Mucosa of rectum (tissue), 2 donors: Measurements from ENCODE around the gene STXBP4.

Experiments used
- H3K27ac ChIP-seq, 2 donors: one replicate each; pipeline ENCODE4 v1.7.0; 2013; ENCODE audit warnings: inconsistent platforms in 2 of 2, low read depth in 2 of 2, low read length in 2 of 2
- H3K27me3 ChIP-seq, 2 donors: one replicate each; pipeline ENCODE4 v1.7.0; 2013; ENCODE audit warnings: low read length in 2 of 2; ENCODE audit not compliant: control insufficient read depth in 2 of 2, insufficient read depth in 2 of 2
- H3K36me3 ChIP-seq, 2 donors: one replicate each; pipeline ENCODE4 v1.7.0; 2013; ENCODE audit warnings: low read length in 2 of 2; ENCODE audit not compliant: control insufficient read depth in 2 of 2, insufficient read depth in 2 of 2
- H3K4me1 ChIP-seq, 2 donors: one replicate each; pipeline ENCODE4 v1.7.0; 2013; ENCODE audit warnings: low read length in 2 of 2, mild to moderate bottlenecking in 1 of 2; ENCODE audit not compliant: control insufficient read depth in 2 of 2, insufficient read depth in 2 of 2
- H3K4me3 ChIP-seq, 2 donors: one replicate each; pipeline ENCODE4 v1.7.0; 2013; ENCODE audit warnings: low read length in 2 of 2
- H3K9ac ChIP-seq, 2 donors: one replicate each; pipeline ENCODE4 v1.7.0; 2013; ENCODE audit warnings: low read length in 2 of 2, low read depth in 1 of 2, mild to moderate bottlenecking in 1 of 2
- H3K9me3 ChIP-seq, 2 donors: one replicate each; pipeline ENCODE4 v1.7.0; 2013; ENCODE audit warnings: low read length in 2 of 2; ENCODE audit not compliant: control insufficient read depth in 2 of 2
- donor health status: healthy.
- donor health status: Normal muscosa, but diverticular disease.

Gene STXBP4

DNA sequence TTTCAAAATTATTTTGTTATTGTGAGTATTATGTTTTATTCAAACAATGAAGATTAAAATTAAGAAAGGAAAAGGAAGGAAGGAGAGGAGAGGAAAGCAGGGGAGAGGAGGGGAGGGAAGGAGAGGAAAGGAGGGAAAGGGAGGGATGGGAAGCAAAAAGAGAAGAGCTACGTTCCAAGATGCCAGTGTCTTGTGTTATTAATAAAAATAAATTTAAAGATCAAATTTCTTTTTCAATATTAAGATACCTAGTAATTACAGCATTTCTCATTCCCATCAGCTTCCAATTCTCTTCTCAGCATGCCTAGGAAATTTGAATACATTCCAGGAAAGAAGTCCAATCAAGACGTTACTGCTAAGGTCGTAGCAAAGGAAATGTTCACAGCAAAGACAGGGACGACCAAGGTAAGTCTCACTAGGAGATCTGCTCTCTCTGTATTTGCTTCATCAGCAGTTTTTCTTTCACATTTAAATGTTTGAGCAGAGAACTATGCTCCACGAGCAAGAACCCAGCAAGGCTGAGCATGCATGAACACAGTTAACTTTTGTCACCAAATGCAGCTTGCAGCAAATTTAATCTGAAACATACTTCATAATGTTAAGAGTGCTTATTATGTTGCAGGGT is 232.9 kb downstream of the STXBP4 start:
- Histone ChIP-seq H3K27me3 (no peaks in the 10 kb centered on the region), H3K27ac (no peak overlapping the region), H3K36me3 (no peaks in the 10 kb centered on the region), H3K9ac (no peak overlapping the region), H3K4me1 (no peaks in the 10 kb centered on the region), H3K9me3 (no peaks in the 10 kb centered on the region), H3K4me3 (no peak overlapping the region)

DNA sequence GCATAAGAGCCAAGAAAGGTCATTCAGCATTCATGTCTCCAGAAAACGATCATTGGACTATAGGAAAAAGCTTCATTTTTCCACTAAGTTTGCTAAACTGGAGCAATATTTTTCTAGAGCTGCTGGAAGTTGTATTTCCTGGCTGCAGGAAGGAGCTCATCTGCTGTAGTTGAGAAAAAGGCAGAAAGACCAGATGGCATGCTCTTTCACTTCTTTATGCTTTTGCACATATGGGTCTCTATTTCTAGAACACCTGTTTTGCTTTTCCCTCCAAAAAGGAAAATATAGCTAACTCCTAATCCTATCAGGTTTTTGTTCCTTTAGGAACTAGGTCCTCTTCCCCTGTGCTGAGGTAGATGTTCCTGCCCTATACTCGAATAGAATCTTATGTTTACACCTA is 234.3 kb downstream of the STXBP4 start:
- Histone ChIP-seq H3K4me3 (no peak overlapping the region), H3K27me3 (no peaks in the 10 kb centered on the region), H3K9me3 (no peaks in the 10 kb centered on the region), H3K36me3 (no peaks in the 10 kb centered on the region), H3K4me1 (no peaks in the 10 kb centered on the region), H3K9ac (no peak overlapping the region), H3K27ac (no peak overlapping the region)

DNA sequence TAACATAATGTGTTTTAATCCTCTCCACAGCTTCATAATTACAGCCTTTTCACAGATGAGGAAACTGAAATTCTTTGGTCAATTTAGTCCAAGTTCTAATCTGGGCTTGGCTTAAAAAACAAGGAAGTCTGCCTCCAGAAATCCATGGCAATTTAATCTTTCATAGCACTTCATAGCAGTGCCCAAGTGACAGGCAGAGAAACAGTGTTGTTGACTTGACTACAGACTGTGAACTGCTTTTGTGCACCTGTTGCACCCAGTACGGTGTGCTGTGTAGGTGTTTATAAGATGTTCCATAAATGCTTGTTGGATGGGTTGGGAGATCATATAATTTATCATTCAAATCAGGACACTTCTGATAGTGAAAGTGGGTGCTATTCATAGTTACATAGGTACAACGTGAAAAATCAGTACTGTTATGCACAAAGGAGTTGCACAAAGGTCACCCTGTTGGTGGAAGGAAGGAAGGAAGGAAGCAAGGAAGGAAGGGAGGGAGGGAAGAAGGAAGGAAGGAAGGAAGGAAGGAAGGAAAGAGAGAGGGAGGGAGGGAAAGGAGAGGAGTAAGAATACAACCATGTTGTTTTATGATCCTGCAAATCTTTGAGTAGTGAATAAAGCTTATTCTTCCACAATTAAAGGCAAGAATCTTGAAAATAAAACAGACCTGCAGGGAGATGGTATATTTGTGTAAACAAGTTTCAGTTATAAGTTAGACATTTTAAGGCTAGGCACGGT is 239.7 kb downstream of the STXBP4 start:
- H3K9me3 ChIP-seq: no peaks in the 10 kb centered on the region
- no peak overlapping the region for H3K27ac ChIP-seq
- H3K4me1 ChIP-seq: no peaks in the 10 kb centered on the region
- H3K9ac ChIP-seq: no peak overlapping the region
- H3K36me3 ChIP-seq: no peaks in the 10 kb centered on the region
- no peaks in the 10 kb centered on the region for H3K27me3 ChIP-seq
- no peak overlapping the region for H3K4me3 ChIP-seq

DNA sequence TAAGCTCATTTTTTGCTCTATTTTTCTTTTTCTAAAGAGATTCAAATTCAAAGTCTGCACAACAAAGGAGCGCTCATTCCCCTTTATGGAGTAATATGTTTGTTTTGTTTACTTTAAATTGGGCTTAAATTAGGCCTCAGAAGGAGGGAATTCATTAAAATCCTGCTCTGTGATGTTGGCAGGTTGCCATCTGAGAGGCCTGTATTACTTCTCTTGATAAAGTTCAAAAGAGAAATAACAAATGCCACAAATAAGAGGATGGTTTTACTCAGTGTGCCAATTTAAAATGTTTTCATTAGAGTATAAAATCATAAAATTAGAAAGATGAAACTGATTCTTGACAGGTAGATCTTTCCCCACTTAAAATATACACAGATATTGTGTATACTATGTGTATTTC is 241.7 kb downstream of the STXBP4 start:
- Histone ChIP-seq H3K27me3 (no peaks in the 10 kb centered on the region), H3K4me3 (no peak overlapping the region), H3K36me3 (no peaks in the 10 kb centered on the region), H3K27ac (no peak overlapping the region), H3K9me3 (no peaks in the 10 kb centered on the region), H3K4me1 (no peaks in the 10 kb centered on the region), H3K9ac (no peak overlapping the region)

DNA sequence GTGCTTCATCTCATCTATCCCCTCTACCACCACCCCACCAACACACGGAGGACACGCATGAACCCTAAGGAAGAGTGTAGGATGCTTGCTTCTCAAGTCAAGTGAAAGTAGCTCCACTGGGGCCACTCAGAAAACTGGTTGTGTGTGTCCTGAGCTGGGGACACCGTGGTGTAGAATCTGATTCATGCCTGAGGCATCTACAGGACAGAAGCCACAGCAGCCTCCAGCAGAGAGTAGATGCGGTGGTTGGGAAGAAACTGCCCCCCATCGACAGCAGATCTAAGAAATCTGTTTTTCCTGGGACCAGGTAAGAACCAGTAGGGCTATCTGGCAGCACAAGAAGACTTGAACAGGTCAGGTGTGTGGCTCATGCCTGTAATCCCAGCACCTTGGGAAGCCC is 244.3 kb downstream of the STXBP4 start:
- Histone ChIP-seq H3K27me3 (no peaks in the 10 kb centered on the region), H3K4me1 (no peaks in the 10 kb centered on the region)

DNA sequence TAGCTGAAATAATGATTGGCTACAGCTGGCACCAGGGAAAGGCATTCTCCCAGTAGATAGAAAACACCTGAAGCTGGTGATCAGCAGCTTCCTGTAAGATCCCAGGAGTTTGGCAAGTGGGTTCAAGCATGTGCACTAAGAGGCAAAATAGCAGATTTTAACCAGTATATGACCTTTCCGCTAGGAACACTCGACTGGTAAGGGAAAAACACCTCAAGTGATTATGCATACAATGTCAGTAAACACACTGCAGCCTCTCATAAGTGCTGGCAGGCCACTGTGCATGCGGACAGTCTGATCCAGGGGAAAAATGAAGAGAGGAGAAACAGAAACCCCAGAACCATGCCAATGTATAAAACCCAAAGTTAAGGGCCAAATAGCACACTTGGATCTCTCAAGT is 247.1 kb downstream of the STXBP4 start:
- no peaks in the 10 kb centered on the region for H3K9me3 ChIP-seq
- H3K4me3 ChIP-seq: no peak overlapping the region
- no peaks in the 10 kb centered on the region for H3K27me3 ChIP-seq
- H3K9ac ChIP-seq: no peak overlapping the region
- no peaks in the 10 kb centered on the region for H3K36me3 ChIP-seq
- H3K27ac ChIP-seq: no peak overlapping the region
- H3K4me1 ChIP-seq: no peaks in the 10 kb centered on the region

More for the DNA sequence above, 244.3 kb downstream of the STXBP4 start:
- Histone ChIP-seq H3K9ac (no peak overlapping the region), H3K36me3 (no peaks in the 10 kb centered on the region), H3K9me3 (no peaks in the 10 kb centered on the region), H3K4me3 (no peak overlapping the region), H3K27ac (no peak overlapping the region)

DNA sequence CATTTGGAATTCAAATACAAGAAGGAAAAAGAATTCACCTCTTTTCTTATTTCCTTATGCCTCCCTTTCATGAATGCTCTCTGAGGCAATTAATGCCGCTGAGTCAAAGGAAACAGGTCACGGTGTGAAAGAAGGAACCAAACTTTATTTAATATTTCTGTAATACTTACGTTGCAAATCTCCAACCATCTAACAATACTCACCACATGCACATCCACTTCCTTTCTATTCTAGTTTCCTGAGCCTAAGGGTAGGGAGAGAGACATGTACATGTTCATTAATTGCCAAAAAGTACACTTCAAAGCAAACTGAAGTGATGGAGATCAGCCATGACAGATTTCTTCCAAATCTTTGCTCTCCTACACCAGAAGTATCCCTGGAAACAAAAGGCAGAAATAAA is 248.3 kb downstream of the STXBP4 start:
- H3K4me3 ChIP-seq: no peak overlapping the region
- no peaks in the 10 kb centered on the region for H3K4me1 ChIP-seq
- no peak overlapping the region for H3K9ac ChIP-seq
- no peak overlapping the region for H3K27ac ChIP-seq
- no peaks in the 10 kb centered on the region for H3K36me3 ChIP-seq
- no peaks in the 10 kb centered on the region for H3K27me3 ChIP-seq
- H3K9me3 ChIP-seq: no peaks in the 10 kb centered on the region

DNA sequence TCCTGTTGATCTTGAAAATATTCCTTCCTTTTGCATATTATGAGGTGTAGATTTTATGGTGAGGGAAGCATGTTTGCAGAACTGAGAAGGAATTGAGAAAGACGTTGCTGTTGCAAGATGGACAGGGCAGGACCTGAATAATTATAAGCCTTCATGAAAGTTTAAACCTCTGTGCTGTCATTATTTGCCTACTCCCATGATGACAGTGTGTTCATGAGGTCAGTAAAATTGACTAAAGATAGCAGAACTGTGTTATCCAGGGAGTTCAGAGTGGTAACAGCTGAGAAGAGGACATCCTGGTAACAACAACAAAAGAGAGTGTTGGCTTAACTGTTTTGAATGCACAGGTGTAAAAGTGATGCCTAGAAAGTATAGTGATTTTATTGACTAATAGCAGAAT is 250.9 kb downstream of the STXBP4 start:
- Histone ChIP-seq H3K4me1 (no peaks in the 10 kb centered on the region), H3K9me3 (no peaks in the 10 kb centered on the region), H3K36me3 (no peaks in the 10 kb centered on the region), H3K27ac (no peak overlapping the region), H3K4me3 (no peak overlapping the region), H3K27me3 (no peaks in the 10 kb centered on the region), H3K9ac (no peak overlapping the region)

DNA sequence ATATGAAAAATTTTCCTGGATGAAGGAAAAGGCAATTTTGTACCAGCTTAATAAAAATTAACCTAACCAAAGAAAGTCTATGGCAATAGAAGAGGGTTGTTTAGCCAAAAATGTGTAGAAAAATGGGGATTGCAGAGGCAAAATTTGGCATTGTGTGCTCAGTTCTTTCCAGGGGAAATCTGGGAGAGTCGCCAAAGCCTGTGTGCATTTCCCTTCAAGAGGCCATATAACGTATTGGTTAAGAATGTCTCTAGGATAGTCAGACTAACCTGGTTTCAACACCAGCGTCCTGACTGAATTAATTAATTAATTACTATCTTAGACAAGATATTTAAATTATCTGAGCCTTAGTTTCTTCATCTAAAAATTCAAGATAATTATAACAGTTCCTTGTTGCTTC is 251.4 kb downstream of the STXBP4 start:
- no peak overlapping the region for H3K4me3 ChIP-seq
- no peak overlapping the region for H3K9ac ChIP-seq
- no peaks in the 10 kb centered on the region for H3K9me3 ChIP-seq
- H3K27me3 ChIP-seq: no peaks in the 10 kb centered on the region
- H3K4me1 ChIP-seq: no peaks in the 10 kb centered on the region
- no peaks in the 10 kb centered on the region for H3K36me3 ChIP-seq
- no peak overlapping the region for H3K27ac ChIP-seq
